ENCODE data around the gene PACSIN1.

PACSIN1 gene

DNA sequence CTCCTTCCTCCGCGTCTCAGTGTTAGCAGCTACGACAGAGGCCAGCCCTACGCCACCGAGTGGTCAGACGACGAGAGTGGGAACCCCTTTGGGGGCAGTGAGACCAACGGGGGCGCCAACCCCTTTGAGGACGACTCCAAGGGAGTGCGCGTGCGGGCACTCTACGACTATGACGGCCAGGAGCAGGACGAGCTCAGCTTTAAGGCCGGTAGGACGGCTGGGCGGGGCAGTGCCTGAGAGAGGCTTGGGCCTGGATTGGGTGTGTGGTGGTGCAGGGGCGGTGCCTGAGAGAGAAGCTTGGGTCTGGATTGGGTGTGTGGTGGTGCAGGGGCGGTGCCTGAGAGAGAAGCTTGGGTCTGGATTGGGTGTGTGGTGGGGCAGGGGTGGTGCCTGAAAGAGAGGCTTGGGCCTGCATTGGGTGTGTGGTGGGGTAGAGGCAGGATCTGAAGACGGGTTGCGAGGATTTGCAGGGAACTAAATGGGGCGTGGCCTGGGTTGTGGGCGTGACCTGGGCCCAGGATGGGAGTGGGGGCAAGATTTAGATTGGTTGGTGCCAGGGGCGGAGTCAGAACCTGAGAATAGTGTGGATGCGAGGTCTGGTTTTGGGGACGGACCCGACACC is 65.8 kb downstream of the PACSIN1 start:
- peak; percentile 79 for DNase-seq (ENCODE audit: low read depth)
- H3K4me3 ChIP-seq (ENCODE audit: control insufficient read depth, low read depth, low read length), result peak overlapping the region; percentile 19
- TF ChIP-seq, protein P1, sequence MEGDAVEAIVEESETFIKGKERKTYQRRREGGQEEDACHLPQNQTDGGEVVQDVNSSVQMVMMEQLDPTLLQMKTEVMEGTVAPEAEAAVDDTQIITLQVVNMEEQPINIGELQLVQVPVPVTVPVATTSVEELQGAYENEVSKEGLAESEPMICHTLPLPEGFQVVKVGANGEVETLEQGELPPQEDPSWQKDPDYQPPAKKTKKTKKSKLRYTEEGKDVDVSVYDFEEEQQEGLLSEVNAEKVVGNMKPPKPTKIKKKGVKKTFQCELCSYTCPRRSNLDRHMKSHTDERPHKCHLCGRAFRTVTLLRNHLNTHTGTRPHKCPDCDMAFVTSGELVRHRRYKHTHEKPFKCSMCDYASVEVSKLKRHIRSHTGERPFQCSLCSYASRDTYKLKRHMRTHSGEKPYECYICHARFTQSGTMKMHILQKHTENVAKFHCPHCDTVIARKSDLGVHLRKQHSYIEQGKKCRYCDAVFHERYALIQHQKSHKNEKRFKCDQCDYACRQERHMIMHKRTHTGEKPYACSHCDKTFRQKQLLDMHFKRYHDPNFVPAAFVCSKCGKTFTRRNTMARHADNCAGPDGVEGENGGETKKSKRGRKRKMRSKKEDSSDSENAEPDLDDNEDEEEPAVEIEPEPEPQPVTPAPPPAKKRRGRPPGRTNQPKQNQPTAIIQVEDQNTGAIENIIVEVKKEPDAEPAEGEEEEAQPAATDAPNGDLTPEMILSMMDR (conservative IDR thresholded peaks at IDR 0.05; ENCODE audit: control insufficient read depth, insufficient read depth, low read depth, low read length), result no peak

DNA sequence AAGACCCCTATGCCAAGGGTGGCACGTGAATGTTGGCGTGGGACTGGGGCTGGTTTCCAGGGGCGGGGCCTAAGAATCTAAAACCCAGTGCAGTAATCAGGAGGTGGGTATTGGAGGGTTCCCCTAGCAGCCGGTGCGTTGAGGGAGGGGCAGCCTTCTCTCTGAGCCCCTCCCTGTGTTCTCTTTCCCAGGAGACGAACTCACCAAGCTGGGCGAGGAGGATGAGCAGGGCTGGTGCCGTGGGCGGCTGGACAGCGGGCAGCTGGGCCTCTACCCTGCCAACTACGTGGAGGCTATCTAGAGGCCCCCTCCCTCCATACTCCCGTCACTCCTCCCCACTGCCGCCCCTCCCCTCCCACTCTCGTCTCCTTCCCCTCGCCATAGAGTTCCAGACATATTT is 66.4 kb downstream of the PACSIN1 start:
- TF ChIP-seq, protein P1 (conservative IDR thresholded peaks at IDR 0.05; ENCODE audit: control insufficient read depth, insufficient read depth, low read depth, low read length), result no peak
- H3K4me3 ChIP-seq (ENCODE audit: control insufficient read depth, low read depth, low read length), result peak overlapping the region; percentile 19
- DNase-seq (ENCODE audit: low read depth), result no peak

DNA sequence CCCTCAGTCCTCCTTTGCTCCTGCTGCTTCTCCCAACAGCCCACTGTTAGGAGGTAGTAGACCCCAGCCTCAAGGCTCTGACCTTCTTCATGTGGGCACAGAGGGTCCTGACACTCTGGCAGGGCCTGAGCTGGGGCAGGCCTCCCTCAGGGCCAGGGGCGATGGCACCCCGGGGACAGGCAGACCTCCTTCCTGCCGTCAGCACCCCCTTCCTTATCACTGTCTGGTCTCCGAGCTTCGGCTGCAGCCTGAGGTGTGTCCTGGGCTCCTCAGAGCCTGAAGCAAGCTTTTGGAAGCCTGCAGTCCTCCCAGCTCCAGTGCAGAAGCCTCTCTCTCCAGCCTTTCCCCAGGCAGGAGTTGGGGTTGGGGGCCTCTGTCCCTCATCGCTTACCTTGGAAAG is 68.3 kb downstream of the PACSIN1 start:
- DNase-seq (ENCODE audit: low read depth), result no peak

DNA sequence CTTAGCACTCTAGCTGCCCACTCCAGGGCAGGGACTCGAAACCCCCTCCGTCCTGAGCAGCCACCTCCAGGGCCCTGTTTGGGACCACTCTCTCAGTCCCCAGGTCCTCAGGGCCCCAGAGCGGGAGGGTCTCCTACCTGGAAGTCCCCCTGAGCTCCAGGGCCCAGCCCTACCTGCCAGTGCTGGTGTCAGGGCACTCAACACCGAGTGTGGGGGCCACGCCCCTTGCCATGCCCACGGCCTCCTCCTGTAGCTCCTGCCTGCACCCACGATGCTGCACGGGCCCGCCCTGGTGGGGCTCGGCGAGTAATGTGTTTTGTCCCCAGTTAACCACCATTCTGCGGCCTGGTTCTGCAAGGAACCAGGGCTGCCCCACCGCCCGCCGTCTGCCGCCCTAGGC is 68.8 kb downstream of the PACSIN1 start:
- DNase-seq (ENCODE audit: low read depth), result no peak
- H3K4me3 ChIP-seq (ENCODE audit: control insufficient read depth, low read depth, low read length), result no peak overlapping the region
- TF ChIP-seq, protein P1 (conservative IDR thresholded peaks at IDR 0.05; ENCODE audit: control insufficient read depth, insufficient read depth, low read depth, low read length), result no peak

More for the DNA sequence above, 68.3 kb downstream of the PACSIN1 start:
- TF ChIP-seq, protein P1 (conservative IDR thresholded peaks at IDR 0.05; ENCODE audit: control insufficient read depth, insufficient read depth, low read depth, low read length), result no peak
- no peak overlapping the region for H3K4me3 ChIP-seq (ENCODE audit: control insufficient read depth, low read depth, low read length)

DNA sequence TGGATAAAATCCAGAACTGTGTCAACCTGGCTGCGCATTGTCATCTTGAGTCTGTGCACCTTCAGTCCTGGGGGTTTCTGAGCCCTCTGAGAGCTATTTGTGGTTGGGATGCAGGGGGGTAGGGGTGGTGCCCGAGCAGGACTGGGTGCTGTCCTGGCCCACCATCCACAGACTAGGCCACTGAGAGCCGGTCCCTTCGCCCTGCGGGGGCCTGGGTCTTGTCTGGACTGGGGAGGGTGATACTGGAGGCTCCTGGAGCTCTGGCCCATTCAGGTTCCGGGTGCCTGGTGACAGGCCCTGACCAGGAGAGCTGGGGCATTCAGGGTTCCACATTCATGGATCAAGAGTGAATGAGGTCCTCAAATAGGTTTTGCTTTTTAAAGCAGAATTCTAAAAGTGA is 69.3 kb downstream of the PACSIN1 start:
- DNase-seq (ENCODE audit: low read depth), result no peak
- TF ChIP-seq, protein P1 (conservative IDR thresholded peaks at IDR 0.05; ENCODE audit: control insufficient read depth, insufficient read depth, low read depth, low read length), result no peak
- no peak overlapping the region for H3K4me3 ChIP-seq (ENCODE audit: control insufficient read depth, low read depth, low read length)

DNA sequence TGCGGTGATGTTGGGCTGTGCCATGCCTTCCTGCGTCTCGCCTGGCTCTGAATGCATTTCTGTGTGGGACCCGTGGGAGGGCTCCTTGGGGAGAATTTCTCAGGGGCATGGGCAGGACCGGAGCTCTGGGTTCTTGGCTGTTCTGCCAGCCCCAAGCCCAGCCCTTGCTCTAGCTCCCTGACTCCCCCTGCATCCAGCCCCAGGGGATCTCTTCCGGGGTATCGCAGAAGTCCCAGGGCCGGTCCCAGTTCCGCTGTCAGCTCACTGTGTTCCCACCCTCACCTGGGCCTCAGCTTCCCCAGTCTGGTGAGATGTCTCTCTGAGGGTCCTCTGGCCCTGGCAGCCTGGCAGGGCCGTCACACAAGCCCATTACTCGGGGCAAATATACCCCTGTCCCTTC is 69.8 kb downstream of the PACSIN1 start:
- TF ChIP-seq, protein P1 (conservative IDR thresholded peaks at IDR 0.05; ENCODE audit: control insufficient read depth, insufficient read depth, low read depth, low read length), result no peak
- DNase-seq (ENCODE audit: low read depth), result no peak

More for the DNA sequence above, 69.8 kb downstream of the PACSIN1 start:
- H3K4me3 ChIP-seq (ENCODE audit: control insufficient read depth, low read depth, low read length), result no peak overlapping the region

Measured in fibroblast of mammary gland (primary cell).